Body of pancreas (tissue), 4 donors: Measurements from ENCODE around the gene IREB2. TPM values are rescaled to one million over a fixed set of nuclear protein-coding genes. Genes with fewer than 3 reads are reported as not detected.
"Not testable (repeated sequence)": the region's sequence is repeated elsewhere in the genome, so short reads cannot be mapped to it uniquely, and the experiment has no call there.

Source experiments
- ATAC-seq: fragments of 150-250 bp; one replicate; pipeline ENCODE4 v1.9.1; 2016
- DNase-seq, 4 donors: peaks; one replicate each; pipeline ENCODE4 v3.0.0-alpha.2; 2019
- H3K27ac ChIP-seq, 4 donors: fragments of 200-600 bp; sonication (generic); 1 replicate in 3 of 4; 2 replicates in 1 of 4; pipeline versions ENCODE4 v1.5.1 to v1.6.1; 2016 to 2019; ENCODE audit warnings: mild to moderate bottlenecking in 1 of 4, mixed read lengths in 1 of 4, moderate library complexity in 1 of 4
- H3K27me3 ChIP-seq, 2 donors: fragments of 200-600 bp; sonication (generic); one replicate each; pipeline ENCODE4 v1.6.0; 2016; ENCODE audit warnings: mild to moderate bottlenecking in 1 of 2
- H3K36me3 ChIP-seq, 2 donors: fragments of 200-600 bp; sonication (generic); replicated peaks in 1 of 2; 2 replicates each; pipeline ENCODE4 v1.5.1; 2016; ENCODE audit warnings: low read depth in 2 of 2; ENCODE audit not compliant: insufficient read depth in 1 of 2
- H3K4me1 ChIP-seq: fragments of 200-600 bp; sonication (generic); one replicate; pipeline ENCODE4 v1.6.0; 2016
- H3K4me3 ChIP-seq, 2 donors: fragments of 200-600 bp; sonication (generic); 1 replicate in 1 of 2; 2 replicates in 1 of 2; pipeline ENCODE4 v1.5.1; 2016 to 2019
- H3K9me3 ChIP-seq, 3 donors: fragments of 200-600 bp; sonication (generic); 1 replicate in 2 of 3; 2 replicates in 1 of 3; pipeline ENCODE4 v1.5.1; 2016
- POLR2A ChIP-seq, 3 donors: fragments of 450-650 bp; IDR thresholded peaks; one replicate each; pipeline ENCODE4 v1.6.1; 2016; ENCODE audit warnings: antibody characterized with exemption in 3 of 3, mild to moderate bottlenecking in 2 of 3
- WGBS, 2 donors: methylation state at CpG; one replicate each; pipeline ENCODE4 v1.1.5; 2017; 5-methylcytosine and 5-hydroxymethylcytosine counted together
- intact Hi-C: fragments of 100-400 bp; cut with DNase I; formaldehyde crosslinking; loops from one replicate; pipeline ENCODE4 v1.15.1; 2023
- total RNA-seq, 2 donors: library from RNA; depleted of rRNA; stranded (reverse); fragments of >200 nt; gene quantifications; one replicate each; pipeline ENCODE4 v1.1.0, GENCODE V29; 2016
- TF ChIP-seq, protein P1 (sequence below), 7 experiments: fragments of 450-650 bp in 4 of 7; fragments of 200-600 bp in 3 of 7; sonication (generic) in 3 of 7; IDR thresholded peaks; one replicate each; pipeline ENCODE4 v1.5.1; 2016 to 2019; ENCODE audit warnings: antibody characterized with exemption in 7 of 7

Gene IREB2
- total RNA-seq, 2 donors from 2014 or later = 16.2 to 31.9 TPM

DNA sequence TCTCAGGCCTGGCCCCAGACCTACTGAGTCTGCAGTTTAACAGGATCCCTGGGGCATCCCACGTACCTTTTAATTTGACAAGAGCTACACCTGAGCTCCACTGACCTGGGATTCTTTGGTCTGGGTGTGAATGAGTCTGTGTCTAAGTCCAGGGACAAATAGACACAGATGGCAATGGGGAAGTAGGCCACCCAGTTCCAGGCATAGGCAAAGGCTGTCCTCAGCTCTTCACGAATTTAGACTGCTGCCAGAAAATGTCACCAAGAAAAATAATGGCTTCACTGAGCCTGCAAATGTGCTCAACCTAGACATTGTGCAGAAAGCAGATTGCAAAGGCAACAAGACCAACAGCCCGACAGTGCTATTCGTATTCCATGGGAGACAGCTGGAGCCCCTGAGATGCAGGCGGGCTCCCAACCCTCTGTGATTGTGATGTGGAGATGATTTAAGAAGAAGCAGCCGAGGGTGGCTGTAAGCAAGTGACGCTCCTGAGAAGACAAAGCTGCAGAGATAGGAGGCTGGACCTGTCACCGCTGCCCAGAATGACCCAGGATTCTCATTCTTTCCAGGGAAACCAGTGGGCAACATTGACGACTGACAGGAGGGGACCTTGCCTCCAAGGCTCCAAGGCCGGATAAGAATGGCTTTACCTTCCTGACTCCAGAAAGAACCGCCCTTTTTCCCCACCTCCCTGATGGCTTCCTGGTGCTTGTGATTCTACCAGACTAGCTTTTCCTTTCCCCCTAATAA lies 39.8 kb upstream of the IREB2 start:
- Histone ChIP-seq H3K4me3 (no peak overlapping the region), H3K36me3 (no peaks in the 10 kb centered on the region), H3K4me1 (peaks cover 7% of the 10 kb centered on the region), H3K27ac (no peak overlapping the region), H3K27me3 (no peaks in the 10 kb centered on the region), H3K9me3 (no peaks in the 10 kb centered on the region)
- 75 to 83% methylated on average over 11 of the region's 11 CpGs for WGBS, 2 donors
- ATAC-seq = no peak
- no peak for DNase-seq
- TF ChIP-seq POLR2A (IDR thresholded peaks at IDR 0.05) = no peak
- TF ChIP-seq, protein P1, sequence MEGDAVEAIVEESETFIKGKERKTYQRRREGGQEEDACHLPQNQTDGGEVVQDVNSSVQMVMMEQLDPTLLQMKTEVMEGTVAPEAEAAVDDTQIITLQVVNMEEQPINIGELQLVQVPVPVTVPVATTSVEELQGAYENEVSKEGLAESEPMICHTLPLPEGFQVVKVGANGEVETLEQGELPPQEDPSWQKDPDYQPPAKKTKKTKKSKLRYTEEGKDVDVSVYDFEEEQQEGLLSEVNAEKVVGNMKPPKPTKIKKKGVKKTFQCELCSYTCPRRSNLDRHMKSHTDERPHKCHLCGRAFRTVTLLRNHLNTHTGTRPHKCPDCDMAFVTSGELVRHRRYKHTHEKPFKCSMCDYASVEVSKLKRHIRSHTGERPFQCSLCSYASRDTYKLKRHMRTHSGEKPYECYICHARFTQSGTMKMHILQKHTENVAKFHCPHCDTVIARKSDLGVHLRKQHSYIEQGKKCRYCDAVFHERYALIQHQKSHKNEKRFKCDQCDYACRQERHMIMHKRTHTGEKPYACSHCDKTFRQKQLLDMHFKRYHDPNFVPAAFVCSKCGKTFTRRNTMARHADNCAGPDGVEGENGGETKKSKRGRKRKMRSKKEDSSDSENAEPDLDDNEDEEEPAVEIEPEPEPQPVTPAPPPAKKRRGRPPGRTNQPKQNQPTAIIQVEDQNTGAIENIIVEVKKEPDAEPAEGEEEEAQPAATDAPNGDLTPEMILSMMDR (IDR thresholded peaks at IDR 0.05) = no peak
- intact Hi-C loops = no loop called here

DNA sequence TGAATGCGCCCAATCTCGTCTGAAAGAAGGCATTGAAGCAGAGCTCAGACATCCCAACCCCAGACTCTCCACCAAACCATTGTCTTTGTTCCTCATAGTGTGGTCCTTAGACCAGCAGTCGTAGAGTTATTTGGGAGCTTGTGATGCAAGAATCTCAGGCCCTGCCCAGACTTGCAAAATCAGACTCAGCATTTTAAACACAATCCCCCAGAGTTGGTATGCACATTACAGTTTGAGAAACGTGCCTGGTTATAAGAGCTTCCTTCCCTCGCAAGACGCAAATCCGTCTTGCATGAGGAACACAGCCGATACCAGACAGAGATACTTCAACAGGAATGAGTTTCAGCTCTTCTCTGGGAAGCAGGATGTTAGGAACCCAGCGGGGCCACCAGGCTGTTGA lies 38.9 kb upstream of the IREB2 start:
- WGBS, 2 donors = 69 to 77% methylated on average over 9 of the region's 9 CpGs
- no peak overlapping the region for H3K27ac ChIP-seq
- TF ChIP-seq, protein P1 (IDR thresholded peaks at IDR 0.05) = no peak
- TF ChIP-seq POLR2A (IDR thresholded peaks at IDR 0.05) = no peak
- H3K9me3 ChIP-seq = no peaks in the 10 kb centered on the region
- no peak overlapping the region for H3K4me3 ChIP-seq
- ATAC-seq (no peak), DNase-seq (no peak)
- H3K4me1 ChIP-seq = peaks cover 7% of the 10 kb centered on the region
- intact Hi-C loops = no loop called here
- H3K36me3 ChIP-seq = no peaks in the 10 kb centered on the region
- H3K27me3 ChIP-seq = no peaks in the 10 kb centered on the region

DNA sequence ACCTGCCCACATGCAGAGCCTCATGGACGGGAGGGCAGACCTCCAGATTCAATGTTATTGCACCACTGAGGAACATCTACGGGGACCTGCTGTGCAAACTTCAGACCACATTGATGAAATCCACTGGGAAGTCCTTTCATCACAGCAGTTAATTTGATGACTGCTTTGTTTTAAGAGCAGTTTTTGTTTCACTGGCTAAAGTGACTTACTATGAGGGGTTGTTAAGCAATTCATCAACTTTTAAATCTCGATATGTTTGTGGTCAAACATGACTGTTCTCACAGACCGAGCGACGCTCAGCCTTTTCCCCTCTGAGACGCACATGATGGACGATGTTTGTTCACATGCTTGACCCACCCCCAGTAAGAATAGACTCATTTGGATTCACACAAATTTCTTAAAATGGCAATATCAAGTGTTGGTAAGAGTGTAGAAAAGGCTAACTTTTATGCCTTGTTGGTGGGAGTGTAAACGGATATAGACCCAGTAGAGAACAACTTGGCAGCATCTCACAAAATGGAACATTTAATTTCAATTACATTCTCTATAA lies 35.9 kb upstream of the IREB2 start:
- no peak overlapping the region for H3K27ac ChIP-seq
- H3K36me3 ChIP-seq = no peaks in the 10 kb centered on the region
- H3K27me3 ChIP-seq = no peaks in the 10 kb centered on the region
- peaks cover 2% of the 10 kb centered on the region for H3K4me1 ChIP-seq
- intact Hi-C loops = no loop called here
- ATAC-seq (no peak), DNase-seq (no peak)
- H3K9me3 ChIP-seq = no peaks in the 10 kb centered on the region
- H3K4me3 ChIP-seq = no peak overlapping the region
- 28 to 46% methylated on average over 8 to 9 of the region's 9 CpGs for WGBS, 2 donors
- TF ChIP-seq, protein P1 (IDR thresholded peaks at IDR 0.05) = no peak
- no peak for TF ChIP-seq POLR2A (IDR thresholded peaks at IDR 0.05)

DNA sequence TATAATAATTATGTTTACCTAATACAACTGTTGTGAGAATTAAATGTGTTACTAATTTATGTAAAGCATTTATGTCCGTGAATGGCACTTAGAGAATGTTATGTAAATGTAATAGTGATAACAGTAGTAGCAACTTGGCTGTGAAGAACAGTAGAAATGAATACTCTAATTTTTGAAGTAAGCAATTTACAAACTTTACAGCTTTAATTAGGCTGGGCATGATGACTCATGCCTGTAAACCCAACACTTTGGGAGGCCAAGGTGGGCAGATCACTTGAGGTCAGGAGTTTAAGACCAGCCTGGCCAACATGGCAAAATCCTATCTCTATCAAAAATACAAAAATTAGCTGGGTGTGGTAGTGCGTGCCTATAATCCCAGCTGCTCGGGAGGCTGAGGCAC lies 33.9 kb upstream of the IREB2 start:
- H3K36me3 ChIP-seq = no peaks in the 10 kb centered on the region
- DNase-seq (no peak), ATAC-seq (no peak)
- no peaks in the 10 kb centered on the region for H3K27me3 ChIP-seq
- H3K9me3 ChIP-seq = no peaks in the 10 kb centered on the region
- no peak overlapping the region for H3K27ac ChIP-seq
- intact Hi-C loops = no loop called here
- TF ChIP-seq POLR2A (IDR thresholded peaks at IDR 0.05) = no peak
- TF ChIP-seq, protein P1 (IDR thresholded peaks at IDR 0.05) = no peak
- H3K4me1 ChIP-seq = no peaks in the 10 kb centered on the region
- 75 to 76% methylated on average over 3 of the region's 3 CpGs for WGBS, 2 donors
- no peak overlapping the region for H3K4me3 ChIP-seq

DNA sequence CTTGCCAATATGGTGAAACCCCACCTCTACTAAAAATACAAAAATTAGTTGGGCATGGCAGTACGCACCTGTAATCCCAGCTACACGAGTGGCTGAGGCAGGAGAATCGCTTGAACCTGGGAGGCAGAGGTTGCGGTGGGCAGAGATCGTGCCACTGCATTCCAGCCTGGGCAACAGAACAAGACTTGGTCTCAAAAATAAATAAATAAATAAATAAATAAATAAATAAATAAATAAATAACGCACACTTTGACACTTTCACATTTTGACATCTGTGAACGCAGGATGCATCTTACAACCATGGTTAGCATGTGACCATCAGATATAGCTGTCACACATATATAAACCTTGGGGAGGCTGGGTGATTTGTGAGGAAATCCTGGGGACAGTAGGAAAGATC lies 33.2 kb upstream of the IREB2 start:
- WGBS, 2 donors = 87% methylated on average over 7 of the region's 7 CpGs

More for the DNA sequence above, 33.2 kb upstream of the IREB2 start:
- H3K27me3 ChIP-seq, H3K36me3 ChIP-seq, H3K27ac ChIP-seq, ATAC-seq, DNase-seq, H3K9me3 ChIP-seq, intact Hi-C loops, H3K4me3 ChIP-seq, H3K4me1 ChIP-seq: not testable (repeated sequence)
